Stimulated activated CD4-positive, alpha-beta T cell treated with anti-CD3 and anti-CD28 coated beads, TNF-alpha, amount 100 ng/mL, for 24 hours (primary cell): ENCODE results near the gene DENND1A.
"Not testable (repeated sequence)": the region's sequence is repeated elsewhere in the genome, so short reads cannot be mapped to it uniquely, and the experiment has no call there.

Source experiments
- DNase-seq, 3 experiments: peaks; one replicate each; pipeline ENCODE4 v3.0.0-alpha.2; 2020; ENCODE audit warnings: low read depth in 3 of 3

The DENND1A gene

DNA sequence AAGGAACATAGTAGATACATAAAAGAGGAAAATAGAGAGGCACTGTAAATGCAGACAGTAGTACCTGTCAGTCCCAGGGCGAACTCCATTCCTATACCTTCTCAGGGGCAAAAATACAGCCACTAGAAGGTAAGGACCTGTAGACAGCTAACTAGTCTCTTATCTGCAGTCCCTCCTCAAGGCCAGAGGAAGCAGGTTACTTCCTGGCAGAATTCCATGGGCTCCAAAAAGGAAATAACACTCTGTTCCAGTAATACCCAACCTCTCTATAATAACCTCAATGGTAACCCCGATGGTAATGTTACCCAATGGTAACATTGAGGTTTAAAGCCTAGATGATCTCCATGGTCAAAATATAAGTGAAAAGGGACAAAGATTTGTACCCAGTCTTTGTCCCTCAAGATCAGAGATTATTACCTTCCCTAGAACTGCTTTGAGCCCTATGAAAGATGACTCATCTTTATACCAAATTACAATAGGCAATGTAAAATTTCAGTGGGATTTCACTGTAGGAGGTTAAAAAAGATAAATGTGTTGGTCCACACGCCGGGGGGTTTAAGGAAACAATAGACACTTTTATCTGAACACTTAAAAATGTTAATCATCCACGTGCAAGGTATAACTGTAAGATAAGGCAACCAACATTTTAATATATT is 113.0 kb downstream of the DENND1A start:
- no peak for DNase-seq

DNA sequence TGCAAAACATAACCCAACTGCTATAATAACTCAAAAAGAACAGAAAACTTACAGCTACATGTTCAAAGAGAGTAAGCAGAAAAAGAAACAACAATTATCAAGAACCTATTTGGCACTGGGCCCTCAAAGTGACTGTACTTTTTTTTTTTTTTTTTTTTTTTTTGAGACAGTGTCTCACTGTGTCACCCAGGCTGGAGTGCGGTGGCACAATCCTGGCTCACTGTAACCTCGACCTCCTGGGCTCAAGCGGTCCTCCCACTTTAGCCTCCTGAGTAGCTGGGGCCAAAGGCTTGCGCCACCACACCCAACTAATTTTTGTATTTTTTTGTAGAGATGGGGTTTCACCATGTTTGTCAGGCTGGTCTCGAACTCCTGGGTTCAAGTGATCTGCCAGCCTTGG is 114.1 kb downstream of the DENND1A start:
- not testable (repeated sequence) for DNase-seq

DNA sequence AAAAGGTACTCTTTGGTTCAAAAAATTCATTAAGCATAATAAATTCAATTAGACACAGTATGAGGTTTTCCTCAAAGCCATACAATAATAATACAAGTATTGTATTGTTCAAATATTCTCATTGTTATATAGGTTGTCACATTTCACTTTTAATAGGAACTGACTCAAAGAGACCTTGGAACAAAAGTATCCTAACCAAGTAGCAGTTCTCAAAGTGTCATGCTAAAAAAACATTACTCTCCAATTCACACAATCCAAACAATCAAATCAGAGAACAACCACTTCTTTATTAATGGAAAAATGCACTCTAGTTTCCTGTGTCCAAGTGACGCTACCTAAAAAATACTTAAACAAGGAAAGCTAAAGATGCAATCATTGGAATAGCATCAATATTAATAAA is 115.4 kb downstream of the DENND1A start:
- DNase-seq: no peak

DNA sequence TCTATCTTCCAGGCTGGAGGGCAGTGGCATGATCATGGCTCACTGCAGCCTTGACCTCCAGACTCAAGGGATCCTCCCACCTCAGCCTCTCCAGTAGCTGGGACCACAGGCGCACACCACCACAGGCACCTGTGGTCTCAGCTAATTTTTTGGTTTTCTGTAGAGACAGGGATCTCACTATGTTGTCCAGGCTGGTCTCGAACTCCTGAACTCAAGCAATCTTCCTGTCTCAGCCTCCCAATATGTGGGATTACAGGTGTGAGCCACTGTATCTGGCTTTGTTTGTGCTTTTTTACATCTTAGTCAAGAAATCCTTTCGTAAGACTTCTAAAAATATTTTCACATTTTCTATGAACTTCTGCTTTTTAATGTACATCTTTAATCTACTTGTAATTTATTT is 116.9 kb downstream of the DENND1A start:
- DNase-seq: no peak

DNA sequence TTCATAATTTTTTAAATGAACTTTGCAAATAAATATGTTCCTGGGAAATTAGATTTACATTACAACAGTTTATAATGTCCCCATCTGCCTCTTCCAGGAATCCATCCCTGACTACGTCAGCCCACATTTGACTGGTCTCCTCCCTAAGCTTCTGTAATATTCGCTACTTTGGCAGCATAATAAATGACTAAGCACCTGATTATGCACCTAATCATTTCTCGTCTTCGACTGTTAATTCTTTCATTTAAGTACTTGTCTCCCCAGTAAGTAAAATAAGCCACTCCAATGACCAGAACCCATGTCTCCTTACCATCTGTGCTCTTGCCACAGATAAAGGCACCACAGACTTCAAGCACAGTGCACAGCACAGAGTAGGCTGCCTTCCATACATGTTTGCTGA is 122.7 kb downstream of the DENND1A start:
- DNase-seq: no peak

DNA sequence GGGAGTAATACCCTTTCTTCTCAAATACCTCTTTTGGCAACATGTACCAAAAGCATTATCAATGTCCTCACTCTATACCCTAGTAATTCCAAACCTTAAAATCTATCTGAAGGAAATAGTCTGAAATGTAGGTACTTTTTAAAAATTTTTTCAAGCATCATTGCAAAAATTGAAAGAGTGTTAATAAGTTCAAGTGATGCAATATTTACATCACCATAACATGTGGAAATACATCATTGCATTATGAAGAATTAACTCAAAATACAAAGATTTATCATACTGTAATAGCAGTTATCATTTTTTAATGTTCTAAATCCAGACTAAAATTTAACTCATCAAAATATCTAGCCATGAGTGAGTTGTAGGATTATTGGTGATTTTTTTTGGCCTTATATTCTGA is 123.1 kb downstream of the DENND1A start:
- no peak for DNase-seq

DNA sequence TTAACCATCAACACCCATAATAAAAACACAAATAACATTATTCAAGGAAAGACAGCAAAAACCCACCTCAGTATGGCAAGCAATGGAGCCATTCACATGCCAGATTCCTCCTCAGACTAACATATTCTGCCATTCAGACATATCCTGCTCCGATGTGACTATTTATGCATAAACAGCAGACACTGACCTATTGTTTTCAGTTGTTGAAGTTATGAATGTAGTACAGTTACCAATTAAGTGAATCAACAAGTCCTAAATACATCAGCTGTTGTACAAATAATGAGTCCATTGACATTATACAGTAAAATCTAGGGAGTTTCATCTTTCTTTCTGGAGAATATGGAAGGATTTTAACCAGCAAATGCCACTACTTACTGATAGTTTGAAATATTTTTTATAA is 131.7 kb downstream of the DENND1A start:
- DNase-seq: no peak

DNA sequence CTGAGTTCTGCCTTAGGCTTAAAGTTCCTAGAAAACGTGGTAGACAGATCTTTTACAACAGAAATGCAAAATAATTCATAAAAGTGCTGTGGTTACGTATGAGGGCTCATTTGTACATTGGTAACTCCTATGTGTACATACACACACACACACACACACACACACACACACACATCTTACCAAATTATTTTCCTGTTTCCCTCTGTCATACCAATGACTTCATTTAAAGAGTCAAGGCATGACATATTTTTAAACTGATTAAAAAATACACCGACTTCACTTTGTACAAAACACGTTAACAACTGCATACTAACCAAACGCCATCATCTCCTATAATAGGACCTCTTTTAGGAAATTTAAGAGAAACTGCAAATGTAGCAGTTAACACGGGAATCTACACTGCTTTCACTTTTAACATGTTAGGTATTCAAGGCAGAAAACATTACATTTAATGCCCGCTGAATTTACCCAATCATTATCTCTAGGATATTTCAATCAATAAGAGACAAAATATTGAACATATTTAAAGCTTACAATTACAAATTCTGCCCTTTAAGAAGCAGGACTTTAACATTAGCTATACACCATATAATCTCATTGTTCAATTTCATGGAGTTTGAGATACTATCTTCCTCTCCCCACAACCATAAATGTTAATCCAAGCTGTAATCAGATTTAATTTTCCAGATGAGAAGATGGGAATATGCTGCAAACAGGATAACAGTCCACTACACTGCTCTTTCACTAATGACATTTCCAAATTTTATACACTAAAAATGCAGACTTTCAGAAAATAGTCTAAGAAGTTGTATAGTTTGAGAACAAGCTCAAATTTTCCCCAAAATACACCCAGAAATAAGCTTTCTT is 133.1 kb downstream of the DENND1A start:
- no peak for DNase-seq

DNA sequence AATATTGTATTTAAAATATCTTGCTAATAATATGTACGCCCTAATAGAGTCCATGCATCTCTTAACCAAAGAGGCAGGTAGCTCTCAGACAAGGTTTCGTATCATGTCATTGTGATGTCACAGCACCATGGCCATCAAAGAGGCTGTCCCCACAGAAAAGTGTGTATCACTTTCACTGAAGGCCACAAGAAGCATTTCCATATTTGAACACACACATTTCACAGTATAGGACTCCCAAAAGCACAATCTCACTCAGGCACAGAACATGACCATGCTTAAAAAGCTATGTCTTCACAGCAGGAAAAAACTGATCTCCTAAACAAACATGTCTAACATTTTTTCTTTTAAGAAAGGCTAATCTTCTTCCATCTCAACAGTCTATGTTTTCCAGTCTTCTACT is 133.8 kb downstream of the DENND1A start:
- DNase-seq: no peak

DNA sequence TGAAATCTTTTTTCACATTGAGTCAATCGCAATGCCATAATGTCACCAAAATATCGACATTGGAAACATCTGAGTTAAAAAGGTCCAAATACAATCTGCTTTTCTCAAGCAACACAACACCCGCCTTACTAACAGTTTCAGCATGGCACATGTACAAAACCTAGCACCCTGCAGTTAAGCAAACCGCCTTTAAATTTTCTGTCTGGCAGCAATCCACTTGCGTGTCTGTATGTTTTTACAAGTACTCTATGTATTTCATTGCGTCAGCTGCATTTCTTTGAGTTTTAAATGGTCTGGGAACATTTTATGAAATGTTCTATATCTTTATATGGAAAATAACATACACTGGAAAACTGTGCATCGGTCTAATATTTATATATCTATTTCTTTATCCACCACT is 134.6 kb downstream of the DENND1A start:
- no peak for DNase-seq

DNA sequence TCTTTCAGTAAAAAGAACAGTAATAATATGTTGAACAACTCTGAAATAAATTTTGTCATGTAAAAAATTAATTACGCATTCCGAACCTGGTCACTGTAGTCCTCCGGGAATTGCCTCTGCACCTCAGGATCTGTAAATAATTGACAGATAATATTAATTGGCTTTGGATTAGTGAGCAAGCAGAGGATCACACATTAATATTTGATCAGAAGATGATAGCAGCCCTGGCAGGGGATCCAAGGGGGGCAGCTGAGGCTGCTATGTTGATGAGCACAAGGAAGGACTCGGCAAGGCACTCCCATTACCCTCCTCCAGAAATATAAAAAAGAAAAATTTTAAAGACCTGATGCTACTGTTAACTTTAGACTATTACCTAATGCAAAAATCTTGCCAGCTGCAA is 137.4 kb downstream of the DENND1A start:
- DNase-seq: no peak

DNA sequence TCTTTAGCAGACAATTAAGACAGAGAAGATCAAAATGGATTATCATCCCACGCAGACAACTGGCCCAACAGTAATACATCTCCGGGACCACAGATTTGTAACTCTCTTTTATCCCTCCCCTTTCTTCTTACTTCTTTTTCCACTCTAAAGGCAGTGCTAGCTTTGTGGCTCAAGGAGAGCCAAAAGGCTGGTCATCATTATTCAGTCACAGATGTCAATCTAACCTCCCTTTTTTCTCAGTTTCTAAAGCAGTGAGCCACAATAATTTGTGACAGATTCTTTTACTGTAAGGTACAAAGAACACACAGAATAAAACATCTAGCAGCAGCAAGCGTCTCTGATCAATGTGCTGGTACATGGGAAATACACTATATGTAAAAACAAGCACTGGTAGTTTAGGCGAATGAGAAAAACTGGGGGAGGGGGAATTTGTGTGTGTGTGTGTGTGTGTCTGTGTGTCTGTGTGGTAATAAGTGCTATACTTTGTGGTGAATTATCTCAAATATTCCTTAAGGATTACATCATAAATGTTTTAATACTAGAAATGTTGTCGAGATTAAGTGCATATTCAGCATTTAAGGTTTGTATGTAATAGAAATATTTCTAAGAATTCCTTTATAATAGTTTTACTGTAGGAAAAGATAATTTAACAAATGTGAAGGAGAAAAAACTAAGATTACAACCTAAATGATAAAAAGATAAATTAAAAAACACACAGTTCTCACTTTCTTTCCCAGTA is 140.2 kb downstream of the DENND1A start:
- DNase-seq: no peak

DNA sequence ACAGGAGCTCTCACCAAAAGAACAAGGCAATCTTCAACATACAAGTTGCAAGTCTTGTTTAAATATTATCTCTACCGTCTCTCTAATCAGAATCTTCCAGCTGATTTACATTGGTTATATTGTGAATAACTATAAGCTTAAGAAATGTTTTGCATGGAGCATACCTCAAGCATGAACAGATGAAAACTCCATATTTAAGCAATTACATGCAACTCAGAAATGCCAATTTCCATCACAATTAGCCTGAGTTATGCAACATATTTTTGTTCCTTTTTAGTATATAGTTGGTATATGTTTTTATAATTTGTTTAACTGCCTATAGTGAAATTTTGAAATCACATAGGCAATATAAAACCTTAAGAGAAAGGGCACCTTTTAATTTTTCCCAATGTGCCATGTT is 142.5 kb downstream of the DENND1A start:
- no peak for DNase-seq

DNA sequence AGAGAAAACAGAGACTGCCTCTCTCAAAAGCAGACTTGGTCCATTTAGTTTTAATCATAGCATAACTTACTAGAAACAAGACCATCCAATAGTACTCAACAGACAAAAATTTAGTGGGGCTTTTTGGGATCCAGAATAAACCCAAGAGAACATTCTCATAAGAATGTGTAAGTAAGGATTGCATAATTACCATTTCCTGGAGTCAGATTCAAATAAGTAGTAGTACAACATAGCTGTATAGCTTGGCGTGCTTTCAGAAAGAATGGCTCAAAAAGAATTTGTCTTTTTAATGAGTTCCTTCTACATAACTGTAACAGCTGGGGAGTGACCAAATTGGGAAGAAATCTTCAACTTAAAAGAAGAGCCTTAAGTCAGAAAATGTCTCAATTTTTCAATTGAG is 145.4 kb downstream of the DENND1A start:
- DNase-seq: no peak

DNA sequence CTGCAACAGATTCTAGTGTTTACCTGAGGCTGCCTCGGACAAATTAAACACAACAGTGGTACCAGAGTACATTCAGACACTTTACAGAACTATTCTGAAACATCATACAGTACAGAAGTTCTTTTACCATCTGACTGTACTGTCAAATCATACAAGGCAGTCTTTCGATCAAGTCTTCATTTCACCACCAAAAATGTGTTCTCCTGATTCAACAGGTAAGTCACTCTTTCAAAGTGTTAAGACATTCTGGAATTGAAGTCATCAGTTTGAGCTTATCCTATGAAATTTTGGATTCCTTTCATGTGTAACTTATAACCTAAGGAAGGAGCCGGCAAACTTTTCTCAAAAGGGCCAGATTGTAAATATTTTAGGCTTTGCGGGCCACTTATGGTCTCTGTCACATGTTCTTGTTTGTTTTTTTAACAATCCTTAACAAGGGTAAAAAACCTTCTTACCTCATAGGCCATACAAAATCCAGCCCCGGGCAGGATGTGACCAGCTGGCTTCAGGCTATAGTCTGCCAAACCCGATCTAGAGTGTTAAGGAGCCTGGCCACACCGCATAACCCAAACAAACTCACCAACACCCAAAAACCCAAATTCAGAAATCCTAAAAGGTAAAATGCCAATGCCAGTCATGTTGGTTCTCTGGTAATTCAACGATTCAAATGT is 151.6 kb downstream of the DENND1A start:
- DNase-seq: no peak

DNA sequence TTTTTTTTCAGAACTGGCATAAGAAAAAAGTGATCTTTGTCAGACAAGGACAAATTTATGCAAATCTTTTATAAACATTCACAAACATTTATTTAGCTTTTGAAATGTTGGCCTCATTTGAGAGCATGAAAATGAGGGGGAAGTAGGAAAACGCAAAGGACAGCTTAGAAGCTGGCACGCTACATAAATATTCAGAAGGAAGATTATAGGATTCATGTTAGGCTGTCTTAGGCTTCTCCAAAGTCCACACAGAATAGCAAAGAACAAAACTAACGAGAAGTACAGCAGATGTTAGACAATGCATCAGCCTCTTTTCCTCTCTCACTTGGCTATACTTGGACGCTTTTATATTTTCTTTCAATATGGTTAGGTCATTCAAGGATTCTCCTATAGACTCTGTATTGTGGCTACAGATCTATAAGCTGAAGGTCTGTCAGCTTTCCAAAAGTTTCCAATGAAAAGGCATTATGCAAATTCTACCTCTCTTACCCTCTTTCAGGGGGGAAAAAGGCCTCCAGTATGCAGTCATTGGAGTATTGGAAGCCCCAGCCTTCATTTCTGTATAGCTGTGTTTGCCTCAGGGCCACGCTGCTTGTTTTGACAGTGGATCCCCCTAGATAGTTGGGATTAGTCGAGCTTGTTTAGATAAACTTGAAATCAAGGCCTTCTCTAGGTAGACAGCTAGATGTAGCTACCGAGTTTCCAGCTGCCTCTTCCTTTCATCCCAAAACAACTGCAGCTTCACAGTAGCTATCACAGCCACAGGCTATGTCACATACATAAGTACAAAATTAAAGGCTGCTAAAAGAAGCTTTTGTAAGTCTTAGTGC is 153.0 kb downstream of the DENND1A start:
- no peak for DNase-seq

DNA sequence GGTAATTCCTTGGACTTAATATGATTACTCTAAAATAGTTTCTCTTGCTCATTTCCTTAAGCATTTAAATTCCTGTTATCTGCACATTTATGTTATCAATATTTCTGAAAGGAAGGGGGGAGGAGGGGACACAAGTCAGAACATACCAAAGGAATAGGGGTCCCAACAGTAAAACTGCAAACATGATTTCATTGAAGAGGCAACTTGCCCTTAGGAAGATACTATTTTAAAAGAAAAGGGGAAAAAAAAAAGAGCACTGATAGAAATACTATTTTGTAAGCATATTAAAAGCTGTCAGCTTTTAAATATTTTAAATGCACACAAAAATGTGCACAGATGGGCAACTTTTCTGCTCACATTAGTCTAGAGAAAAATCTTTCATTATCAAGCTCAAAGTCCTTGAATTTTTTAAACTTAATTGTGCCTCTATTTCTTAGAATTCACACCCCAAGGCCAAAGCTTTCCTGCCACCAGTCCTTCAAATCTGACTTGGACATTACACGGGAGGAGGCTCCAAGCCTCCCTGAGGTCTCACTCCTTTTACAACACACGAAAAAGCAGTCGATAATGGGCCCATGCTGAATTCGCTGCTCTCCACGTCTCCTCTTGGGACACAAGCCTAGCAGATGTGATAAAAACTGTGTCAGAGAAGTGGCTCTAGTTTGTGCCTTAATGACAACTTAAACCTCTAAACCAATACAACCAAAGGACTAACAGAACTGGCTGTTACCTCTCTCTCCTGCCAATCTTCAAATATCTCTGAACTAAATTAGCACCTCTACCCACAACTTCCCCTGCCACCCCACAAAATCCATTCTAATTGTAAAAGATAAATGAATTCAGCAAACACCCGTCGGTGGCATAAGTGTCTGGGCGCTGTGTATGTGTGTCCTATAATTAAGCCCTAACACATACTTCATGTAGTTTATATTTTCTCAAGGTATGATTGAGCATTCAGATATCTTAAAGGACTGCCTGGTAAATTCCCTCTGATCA is 154.3 kb downstream of the DENND1A start:
- DNase-seq: no peak

DNA sequence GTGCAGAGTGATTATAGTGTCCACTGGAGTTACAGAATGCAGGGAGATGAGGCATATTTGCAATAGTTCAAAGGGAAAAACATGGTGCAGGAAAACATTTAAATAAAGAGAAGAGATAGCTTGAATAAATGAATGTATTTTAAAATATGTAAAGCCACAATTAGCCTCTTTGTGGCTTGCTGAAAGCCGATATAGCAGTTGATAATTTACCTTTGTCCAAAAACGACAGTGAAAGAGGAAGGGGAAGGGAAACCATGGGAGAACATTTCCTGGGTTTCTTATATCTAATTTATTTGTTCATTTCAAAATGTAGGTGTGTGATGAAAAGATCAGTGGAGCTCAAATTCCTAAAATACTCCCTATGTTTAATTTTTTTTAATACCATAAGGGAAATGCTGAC is 156.1 kb downstream of the DENND1A start:
- no peak for DNase-seq

DNA sequence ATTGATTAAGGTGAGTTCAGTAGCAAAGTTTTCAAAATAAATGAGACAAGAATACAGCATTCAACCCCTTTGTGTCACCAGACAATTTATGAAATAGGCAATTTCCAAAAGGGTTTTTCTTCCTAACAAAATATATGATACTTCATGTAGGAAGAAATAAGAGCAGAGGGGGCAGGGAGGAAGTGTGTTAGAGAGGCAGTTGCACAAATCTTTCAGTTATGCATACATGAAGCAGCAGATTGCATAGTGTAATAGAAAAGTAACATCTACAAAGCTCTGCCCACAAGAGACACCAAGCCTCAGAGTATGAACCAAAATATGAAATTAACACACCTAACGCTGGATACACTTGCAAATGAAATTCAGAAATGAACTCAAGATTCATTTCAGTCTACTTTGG is 157.0 kb downstream of the DENND1A start:
- no peak for DNase-seq

DNA sequence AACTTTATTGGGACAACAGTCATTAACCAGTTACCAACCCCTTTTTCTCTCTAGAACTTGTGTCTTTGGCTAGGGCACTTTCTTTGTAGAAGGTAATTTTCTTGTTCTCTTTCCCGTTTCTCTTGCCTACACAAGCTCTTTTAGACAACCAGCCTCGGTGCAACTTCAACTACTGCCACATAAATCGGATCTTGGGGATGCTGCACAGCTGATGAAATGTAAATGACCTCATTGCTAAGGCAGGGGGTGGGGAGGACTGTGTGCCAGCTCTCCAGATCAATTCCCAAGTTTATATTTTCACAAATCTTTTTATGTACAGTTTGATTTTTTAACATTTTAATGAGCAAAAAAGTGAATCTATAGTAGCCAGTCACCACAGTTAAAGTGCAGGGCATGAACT is 157.6 kb downstream of the DENND1A start:
- no peak for DNase-seq
